GM03348 (cell line): ENCODE data around the gene TTC3.

Experiments
- DNase-seq: peaks from one replicate; pipeline ENCODE4 v3.0.0; 2012; ENCODE audit warnings: low spot score

The TTC3 gene

GRCh38 chr21:37224861-37225839, 152.1 kb downstream of the TTC3 start:
- no peak for DNase-seq

GRCh38 chr21:37226041-37226920, 153.2 kb downstream of the TTC3 start:
- no peak for DNase-seq

GRCh38 chr21:37227071-37228002, 154.3 kb downstream of the TTC3 start:
- DNase-seq = no peak

DNA sequence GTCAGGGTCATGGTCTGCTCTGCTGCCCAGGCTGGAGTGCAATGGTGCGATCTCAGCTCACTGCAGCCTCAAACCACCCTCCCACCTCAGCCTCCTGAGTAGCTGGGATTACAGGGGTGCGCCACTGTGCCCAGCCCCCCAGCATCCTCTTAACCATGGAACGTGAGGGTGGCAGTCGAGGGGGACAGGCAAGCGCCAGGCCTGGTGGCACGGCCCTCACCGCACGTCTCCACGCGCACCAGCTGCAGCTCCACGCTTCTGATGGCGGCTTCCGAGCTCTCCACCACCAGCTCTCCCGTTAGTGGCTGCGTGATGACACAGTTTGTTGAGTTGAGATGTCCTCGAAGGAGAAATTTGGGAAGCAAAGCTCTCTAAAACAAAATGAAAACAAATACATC, 154.9 kb downstream of the TTC3 start:
- no peak for DNase-seq

- no peak for DNase-seq
Observed at GRCh38 chr21:37230632-37231248, 157.7 kb downstream of the TTC3 start.

DNA sequence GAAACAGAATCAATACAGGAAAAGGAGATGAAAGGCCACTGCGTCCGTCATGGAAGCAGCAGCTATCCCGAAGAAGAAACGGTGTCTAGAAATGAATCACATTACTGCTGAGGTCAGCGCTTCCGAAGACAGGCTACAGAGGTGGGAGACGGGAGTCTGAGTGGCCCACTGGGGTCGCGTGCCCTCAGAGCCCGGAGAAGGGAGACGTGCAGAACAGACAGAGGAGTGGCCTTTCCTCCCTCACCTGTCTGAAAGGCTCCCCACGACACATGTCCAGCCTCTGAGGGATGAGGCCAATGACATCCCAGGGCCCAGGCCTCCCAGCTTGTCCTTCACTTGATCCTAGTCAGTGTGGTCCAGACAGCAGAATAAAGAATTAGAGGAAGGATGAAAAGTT, 158.2 kb downstream of the TTC3 start:
- no peak for DNase-seq

DNA sequence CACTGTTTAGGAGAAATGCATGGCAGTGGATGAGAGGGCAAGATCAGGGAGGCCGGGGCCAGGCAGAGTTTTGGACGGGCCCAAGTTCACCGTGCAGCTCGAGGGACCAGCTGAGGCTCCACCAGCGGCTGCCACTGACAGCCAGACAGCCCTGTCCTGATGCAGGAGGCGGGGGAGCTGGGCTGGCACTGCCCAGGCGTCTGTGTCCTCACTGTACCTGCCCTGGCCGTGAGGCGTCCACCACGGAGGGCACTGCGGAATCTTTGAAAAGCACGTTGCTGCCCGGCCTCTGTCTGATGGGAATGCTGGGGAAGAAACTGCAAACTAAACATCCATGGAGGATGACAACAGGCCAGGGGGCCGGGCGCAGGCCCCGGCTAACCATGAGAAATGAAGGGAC, 158.6 kb downstream of the TTC3 start:
- no peak for DNase-seq

- no peak for DNase-seq
Observed at GRCh38 chr21:37232274-37233018, 159.4 kb downstream of the TTC3 start.

DNA sequence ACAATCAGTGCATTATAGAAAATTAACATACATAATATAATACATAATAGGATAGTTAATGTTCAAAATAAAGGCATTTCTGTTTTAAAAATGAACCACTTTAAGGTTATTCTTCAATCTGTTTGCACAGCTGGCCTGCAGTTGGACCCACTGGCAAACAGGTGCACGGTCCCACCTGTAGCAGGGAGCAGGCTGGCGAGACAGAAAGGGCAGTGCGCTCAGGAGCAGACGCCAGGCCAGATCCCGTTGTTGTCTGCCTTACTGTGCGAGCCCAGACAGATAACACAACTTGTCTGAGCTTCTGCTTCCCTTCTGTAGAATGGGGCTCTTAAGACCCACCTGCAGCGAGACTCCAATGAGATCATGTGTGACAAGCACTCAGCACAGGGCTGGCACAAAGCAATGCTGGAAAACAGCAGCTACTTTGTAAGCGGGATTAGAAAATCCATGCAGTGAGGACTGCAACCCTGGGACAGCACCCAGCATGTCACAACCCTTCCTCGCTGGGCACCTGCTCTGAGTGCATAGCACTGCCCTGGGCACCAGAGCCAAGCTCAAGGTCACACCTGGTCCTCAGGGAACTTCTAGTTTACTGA, 160.6 kb downstream of the TTC3 start:
- DNase-seq = no peak

GRCh38 chr21:37237346-37237745, 164.3 kb downstream of the TTC3 start:
- no peak for DNase-seq

DNA sequence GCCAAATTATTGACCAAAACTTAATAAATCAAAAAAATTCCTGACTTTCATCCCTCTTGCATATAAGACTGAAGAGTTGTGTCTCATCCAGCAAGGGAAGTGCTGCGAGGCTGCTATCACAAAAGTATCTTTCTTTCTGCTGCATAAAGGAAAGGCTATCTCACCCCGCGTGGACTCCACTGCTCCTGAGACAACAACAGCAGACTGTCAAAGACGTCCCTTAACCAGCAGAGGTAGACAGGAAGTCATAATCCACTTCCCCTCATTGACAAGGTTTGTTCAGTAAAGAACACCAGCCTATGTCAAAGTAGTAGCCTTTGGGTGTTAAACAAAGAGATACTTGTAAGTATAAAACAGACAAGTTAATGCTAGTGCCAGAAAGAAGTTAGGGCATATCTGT, 164.7 kb downstream of the TTC3 start:
- DNase-seq = no peak

GRCh38 chr21:37240978-37241377, 167.9 kb downstream of the TTC3 start:
- DNase-seq = no peak

- DNase-seq = no peak
Observed at GRCh38 chr21:37241426-37241825, 168.4 kb downstream of the TTC3 start.

- DNase-seq = no peak
Observed at GRCh38 chr21:37243961-37244360, 170.9 kb downstream of the TTC3 start.

- no peak for DNase-seq
Observed at GRCh38 chr21:37244501-37245095, 171.5 kb downstream of the TTC3 start.

- DNase-seq = no peak
Observed at GRCh38 chr21:37245151-37245550, 172.1 kb downstream of the TTC3 start.

DNA sequence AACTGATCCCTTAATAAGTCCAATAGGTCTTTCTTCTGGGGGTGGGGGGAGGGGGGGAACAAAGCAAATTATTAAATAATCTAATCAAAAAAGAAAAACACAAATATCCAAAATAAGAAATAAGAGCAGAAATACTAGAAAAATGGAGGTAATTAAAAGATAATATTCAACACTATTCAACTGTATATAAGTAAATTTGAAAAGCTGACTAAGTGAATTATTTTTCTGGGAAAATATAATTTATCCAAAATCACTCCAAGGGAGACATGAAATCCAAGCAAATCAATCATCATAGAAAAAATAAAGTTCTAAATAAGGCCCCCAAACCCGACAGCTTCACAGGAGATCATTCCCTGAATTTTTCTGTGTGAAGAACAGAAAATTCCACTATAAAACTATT, 175.2 kb downstream of the TTC3 start:
- no peak for DNase-seq

- no peak for DNase-seq
Observed at GRCh38 chr21:37249112-37249904, 176.3 kb downstream of the TTC3 start.

DNA sequence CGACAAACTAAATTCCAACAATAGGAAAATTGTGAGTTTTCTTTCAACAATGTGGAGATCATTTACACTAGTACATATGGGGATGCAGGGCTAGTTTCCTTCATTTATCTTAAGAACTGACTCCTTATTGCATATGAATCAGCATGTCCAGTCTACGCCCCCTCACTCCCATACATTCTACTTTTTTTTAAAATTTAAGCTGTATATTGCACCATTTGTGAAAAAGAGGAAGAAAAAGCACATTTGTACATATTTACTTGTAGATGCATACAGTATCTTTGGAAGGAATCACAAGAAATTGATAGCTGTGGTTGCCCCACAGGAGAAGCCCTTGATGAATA, 178.2 kb downstream of the TTC3 start:
- no peak for DNase-seq
